Measurements from ENCODE around the gene TMEM144.

The TMEM144 gene

DNA sequence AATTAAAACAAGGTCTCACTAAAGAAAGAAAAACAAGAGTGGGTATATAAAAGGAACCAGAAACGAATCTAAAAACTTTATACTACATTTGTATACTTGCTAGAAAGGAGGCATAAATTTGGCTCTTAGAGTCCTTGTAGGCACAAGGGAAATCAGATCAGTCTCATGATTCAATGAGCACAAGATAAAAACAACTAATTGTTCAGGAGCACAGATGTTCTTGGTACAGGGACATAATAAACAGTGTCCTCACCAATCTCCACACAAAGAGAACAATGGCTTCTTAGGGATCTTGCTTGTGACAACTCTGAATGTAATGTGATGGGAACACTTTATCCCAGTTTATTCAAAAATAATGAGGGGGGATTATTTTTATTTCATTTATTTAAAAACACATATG, 28.3 kb downstream of the TMEM144 start:
- H3K9me3 ChIP-seq (replicated peaks; ENCODE audit: insufficient read depth, low read length): no peaks in the 10 kb centered on the region
- H3K4me1 ChIP-seq (ENCODE audit: low read length): no peaks in the 10 kb centered on the region
- no peak overlapping the region for H2AFZ ChIP-seq (ENCODE audit: low read length)
- H4K20me1 ChIP-seq (ENCODE audit: insufficient read depth, low read length): no peaks in the 10 kb centered on the region
- H3F3A ChIP-seq (ENCODE audit: insufficient read depth, low read length): no peaks in the 10 kb centered on the region
- H3K27ac ChIP-seq (ENCODE audit: low read length): no peak overlapping the region
- no peaks in the 10 kb centered on the region for H3K36me3 ChIP-seq (replicated peaks; ENCODE audit: insufficient read depth, low read length)
- DNase-seq: no peak
- no peak for TF ChIP-seq CTCF (IDR thresholded peaks at IDR 0.05; ENCODE audit: low read length)
- TF ChIP-seq EZH2phosphoT487 (IDR thresholded peaks at IDR 0.05; ENCODE audit: low read length): no peak
- TF ChIP-seq EZH2 (optimal IDR thresholded peaks at IDR 0.05; ENCODE audit: low read depth, low read length): no peak
- no peaks in the 10 kb centered on the region for H3K27me3 ChIP-seq (replicated peaks; ENCODE audit: insufficient read depth, low read length)
- H3K79me2 ChIP-seq (ENCODE audit: low read length): no peaks in the 10 kb centered on the region
- H3K4me3 ChIP-seq (ENCODE audit: low read length): no peak overlapping the region
- no peak overlapping the region for H3K4me2 ChIP-seq (ENCODE audit: low read depth, low read length)
- H3K9me2 ChIP-seq (replicated peaks; ENCODE audit: insufficient read depth, low read length): no peaks in the 10 kb centered on the region
- no peak overlapping the region for H3K9ac ChIP-seq (ENCODE audit: low read length)

DNA sequence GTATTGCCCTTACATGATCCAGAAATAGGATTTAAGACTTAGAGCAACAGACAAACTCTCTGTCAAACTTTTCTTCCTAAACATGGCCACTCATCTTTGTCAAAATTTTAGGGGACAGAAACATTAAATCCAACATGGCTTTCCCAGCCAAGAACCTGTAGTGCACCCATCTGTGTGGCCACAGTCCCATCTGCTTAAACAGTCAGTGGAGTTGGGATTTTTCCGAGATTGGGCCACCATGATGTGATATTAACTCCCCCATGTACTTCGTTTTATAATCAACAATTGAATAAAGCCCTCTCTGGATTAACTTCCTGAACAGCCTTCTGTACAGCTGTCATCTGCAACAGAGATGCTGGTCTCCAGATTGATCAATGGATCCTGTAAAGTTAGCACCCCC, 28.9 kb downstream of the TMEM144 start:
- no peaks in the 10 kb centered on the region for H3K9me3 ChIP-seq (replicated peaks; ENCODE audit: insufficient read depth, low read length)
- H3K9ac ChIP-seq (ENCODE audit: low read length): no peak overlapping the region
- no peak overlapping the region for H2AFZ ChIP-seq (ENCODE audit: low read length)
- H4K20me1 ChIP-seq (ENCODE audit: insufficient read depth, low read length): no peaks in the 10 kb centered on the region
- no peaks in the 10 kb centered on the region for H3K4me1 ChIP-seq (ENCODE audit: low read length)
- H3K36me3 ChIP-seq (replicated peaks; ENCODE audit: insufficient read depth, low read length): no peaks in the 10 kb centered on the region
- no peak for TF ChIP-seq EZH2phosphoT487 (IDR thresholded peaks at IDR 0.05; ENCODE audit: low read length)
- no peak for DNase-seq
- no peak overlapping the region for H3K4me2 ChIP-seq (ENCODE audit: low read depth, low read length)
- no peak overlapping the region for H3K4me3 ChIP-seq (ENCODE audit: low read length)
- no peaks in the 10 kb centered on the region for H3K27me3 ChIP-seq (replicated peaks; ENCODE audit: insufficient read depth, low read length)
- H3F3A ChIP-seq (ENCODE audit: insufficient read depth, low read length): no peaks in the 10 kb centered on the region
- H3K9me2 ChIP-seq (replicated peaks; ENCODE audit: insufficient read depth, low read length): no peaks in the 10 kb centered on the region
- H3K27ac ChIP-seq (ENCODE audit: low read length): no peak overlapping the region
- H3K79me2 ChIP-seq (ENCODE audit: low read length): no peaks in the 10 kb centered on the region

GRCh38 chr4:158243071-158243470, 32.8 kb downstream of the TMEM144 start:
- TF ChIP-seq CTCF (IDR thresholded peaks at IDR 0.05; ENCODE audit: low read length) (no peak), EZH2 (optimal IDR thresholded peaks at IDR 0.05; ENCODE audit: low read depth, low read length) (no peak), EZH2phosphoT487 (IDR thresholded peaks at IDR 0.05; ENCODE audit: low read length) (no peak)
- H3K4me3 ChIP-seq (ENCODE audit: low read length): no peak overlapping the region
- H3K9ac ChIP-seq (ENCODE audit: low read length): no peak overlapping the region
- H3F3A ChIP-seq (ENCODE audit: insufficient read depth, low read length): no peaks in the 10 kb centered on the region
- no peaks in the 10 kb centered on the region for H3K9me3 ChIP-seq (replicated peaks; ENCODE audit: insufficient read depth, low read length)
- no peaks in the 10 kb centered on the region for H3K79me2 ChIP-seq (ENCODE audit: low read length)
- no peaks in the 10 kb centered on the region for H3K36me3 ChIP-seq (replicated peaks; ENCODE audit: insufficient read depth, low read length)
- H3K27ac ChIP-seq (ENCODE audit: low read length): no peak overlapping the region
- no peak for DNase-seq
- no peaks in the 10 kb centered on the region for H4K20me1 ChIP-seq (ENCODE audit: insufficient read depth, low read length)
- H3K27me3 ChIP-seq (replicated peaks; ENCODE audit: insufficient read depth, low read length): no peaks in the 10 kb centered on the region
- no peak overlapping the region for H3K4me2 ChIP-seq (ENCODE audit: low read depth, low read length)
- no peaks in the 10 kb centered on the region for H3K9me2 ChIP-seq (replicated peaks; ENCODE audit: insufficient read depth, low read length)
- no peaks in the 10 kb centered on the region for H3K4me1 ChIP-seq (ENCODE audit: low read length)
- no peak overlapping the region for H2AFZ ChIP-seq (ENCODE audit: low read length)

GRCh38 chr4:158250321-158250720, 40.0 kb downstream of the TMEM144 start:
- Histone ChIP-seq H2AFZ (ENCODE audit: low read length) (no peak overlapping the region), H3K27ac (ENCODE audit: low read length) (no peak overlapping the region), H3F3A (ENCODE audit: insufficient read depth, low read length) (peaks cover 3% of the 10 kb centered on the region; the same call in 1 of the 2 replicates), H3K4me3 (ENCODE audit: low read length) (no peak overlapping the region), H3K36me3 (replicated peaks; ENCODE audit: insufficient read depth, low read length) (no peaks in the 10 kb centered on the region), H3K79me2 (ENCODE audit: low read length) (no peaks in the 10 kb centered on the region), H3K4me2 (ENCODE audit: low read depth, low read length) (no peak overlapping the region), H3K9ac (ENCODE audit: low read length) (no peak overlapping the region), H4K20me1 (ENCODE audit: insufficient read depth, low read length) (no peaks in the 10 kb centered on the region), H3K9me3 (replicated peaks; ENCODE audit: insufficient read depth, low read length) (no peaks in the 10 kb centered on the region), H3K27me3 (replicated peaks; ENCODE audit: insufficient read depth, low read length) (no peaks in the 10 kb centered on the region), H3K4me1 (ENCODE audit: low read length) (peaks cover 12% of the 10 kb centered on the region; the same call in 1 of the 2 replicates), H3K9me2 (replicated peaks; ENCODE audit: insufficient read depth, low read length) (no peaks in the 10 kb centered on the region)
- DNase-seq: no peak
- TF ChIP-seq EZH2phosphoT487 (IDR thresholded peaks at IDR 0.05; ENCODE audit: low read length): no peak
